ENCODE results near the gene MKRN1. TPM values are rescaled to one million over a fixed set of nuclear protein-coding genes. Genes with fewer than 3 reads are reported as not detected.
"Not testable (repeated sequence)": the region's sequence is repeated elsewhere in the genome, so short reads cannot be mapped to it uniquely, and the experiment has no call there.

Gene MKRN1
- total RNA-seq, 1 donor from 2014 or later, result 121 TPM

DNA sequence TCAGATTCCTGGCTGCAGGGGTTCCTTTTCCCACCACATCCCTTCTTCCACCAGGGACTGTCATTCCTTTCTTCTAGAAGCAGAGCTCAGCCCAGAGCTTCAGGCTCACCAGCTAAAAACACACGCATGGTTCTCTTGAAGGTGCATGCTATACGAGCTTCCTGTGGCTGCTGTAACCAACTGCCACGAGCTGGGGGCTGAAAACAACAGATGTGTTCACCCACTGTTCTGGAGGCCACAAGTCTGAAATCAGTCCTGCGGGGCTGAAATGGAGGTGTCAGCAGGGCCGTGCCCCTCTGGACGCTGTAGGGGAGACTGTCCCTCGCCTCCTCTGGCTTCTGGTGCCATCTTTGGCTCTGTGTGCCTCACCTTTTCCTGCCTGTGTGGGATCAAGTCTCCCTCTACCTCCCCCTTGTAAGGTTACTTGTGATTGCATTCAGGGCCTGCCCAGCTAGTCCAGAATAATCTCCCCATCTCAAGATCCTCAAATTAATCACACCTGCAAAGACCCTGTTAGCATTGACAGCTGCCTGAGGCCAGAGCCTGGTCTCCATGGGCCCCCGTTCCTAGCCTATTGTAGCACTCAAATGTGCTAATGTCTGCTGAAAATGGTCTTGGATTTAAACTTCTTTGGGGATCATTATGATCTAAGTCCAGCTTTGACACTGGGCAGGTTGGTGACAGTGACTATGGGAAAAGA is 61.7 kb downstream of the MKRN1 start:
- no peaks in the 10 kb centered on the region for H3K27me3 ChIP-seq
- no peak overlapping the region for H3K4me3 Mint-ChIP-seq
- no peaks in the 10 kb centered on the region for H3F3A ChIP-seq (ENCODE audit: low read depth)
- H3K27ac ChIP-seq, result no peak overlapping the region
- H4K20me1 ChIP-seq (ENCODE audit: low read depth), result no peaks in the 10 kb centered on the region
- no peaks in the 10 kb centered on the region for H3K36me3 ChIP-seq
- no peak overlapping the region for H3K4me2 ChIP-seq
- TF ChIP-seq EZH2phosphoT487 (IDR thresholded peaks at IDR 0.05) (no peak), EZH2 (IDR thresholded peaks at IDR 0.05) (no peak), CTCF (IDR thresholded peaks at IDR 0.05) (no peak)
- H3K9ac ChIP-seq, result no peak overlapping the region
- no peaks in the 10 kb centered on the region for H3K36me3 Mint-ChIP-seq
- H3K4me3 ChIP-seq, result no peak overlapping the region
- H2AFZ ChIP-seq (replicated peaks), result no peak overlapping the region
- H3K4me1 Mint-ChIP-seq, result no peaks in the 10 kb centered on the region
- no peak for DNase-seq (ENCODE audit: low spot score)
- no peaks in the 10 kb centered on the region for H3K4me1 ChIP-seq
- peaks cover 9% of the 10 kb centered on the region for H3K27me3 Mint-ChIP-seq (ENCODE audit: insufficient read depth, low read depth)
- H3K27ac Mint-ChIP-seq, result no peak overlapping the region
- H3K9me3 Mint-ChIP-seq, result peaks cover 7% of the 10 kb centered on the region
- no peaks in the 10 kb centered on the region for H3K79me2 ChIP-seq (ENCODE audit: low read depth)
- H3K9me3 ChIP-seq (ENCODE audit: low read depth), result no peaks in the 10 kb centered on the region

- Histone ChIP-seq H3K4me2 (no peak overlapping the region), H3K9me3 (ENCODE audit: low read depth) (no peaks in the 10 kb centered on the region), H4K20me1 (ENCODE audit: low read depth) (no peaks in the 10 kb centered on the region), H3K27ac (no peak overlapping the region), H3K27me3 (no peaks in the 10 kb centered on the region), H2AFZ (replicated peaks) (no peak overlapping the region), H3K79me2 (ENCODE audit: low read depth) (no peaks in the 10 kb centered on the region), H3K9ac (peak overlapping the region; percentile 27), H3F3A (ENCODE audit: low read depth) (no peaks in the 10 kb centered on the region), H3K4me1 (no peaks in the 10 kb centered on the region), H3K36me3 (no peaks in the 10 kb centered on the region), H3K4me3 (no peak overlapping the region)
- H3K27ac Mint-ChIP-seq, result no peak overlapping the region
- DNase-seq (ENCODE audit: low spot score), result no peak
- H3K27me3 Mint-ChIP-seq (ENCODE audit: insufficient read depth, low read depth), result peaks cover 7% of the 10 kb centered on the region
- H3K4me1 Mint-ChIP-seq, result no peaks in the 10 kb centered on the region
- TF ChIP-seq CTCF (IDR thresholded peaks at IDR 0.05) (no peak), EZH2phosphoT487 (IDR thresholded peaks at IDR 0.05) (no peak), EZH2 (IDR thresholded peaks at IDR 0.05) (no peak)
- no peak overlapping the region for H3K4me3 Mint-ChIP-seq
- no peaks in the 10 kb centered on the region for H3K36me3 Mint-ChIP-seq
- H3K9me3 Mint-ChIP-seq, result peaks cover 7% of the 10 kb centered on the region
Measured at GRCh38 chr7:140416560-140416959, 62.7 kb downstream of the MKRN1 start.

DNA sequence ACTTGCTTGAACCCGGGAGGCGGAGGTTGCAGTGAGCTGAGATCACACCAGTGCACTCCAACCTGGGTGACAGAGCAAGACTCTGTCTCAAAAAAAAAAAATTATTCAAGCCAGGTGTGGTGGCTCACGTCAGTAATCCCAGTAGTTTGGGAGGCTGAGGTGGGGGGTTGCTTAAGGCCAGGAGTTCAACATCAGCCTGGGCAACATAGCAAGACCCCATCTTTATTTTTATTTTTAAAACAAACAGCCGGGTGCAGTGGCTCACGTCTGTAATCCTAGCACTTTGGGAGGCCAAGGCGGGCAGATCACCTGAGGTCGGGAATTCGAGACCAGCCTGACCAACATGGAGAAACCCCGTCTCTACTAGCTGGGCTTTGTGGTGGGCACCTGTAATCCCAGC is 63.5 kb downstream of the MKRN1 start:
- not testable (repeated sequence) for H3K4me3 ChIP-seq; H4K20me1 ChIP-seq (ENCODE audit: low read depth); H3K79me2 ChIP-seq (ENCODE audit: low read depth); H3K36me3 ChIP-seq; H3K4me1 Mint-ChIP-seq; H3K9ac ChIP-seq; H2AFZ ChIP-seq (replicated peaks); H3K4me3 Mint-ChIP-seq; H3K9me3 ChIP-seq (ENCODE audit: low read depth); H3F3A ChIP-seq (ENCODE audit: low read depth); H3K27ac Mint-ChIP-seq; H3K27me3 Mint-ChIP-seq (ENCODE audit: insufficient read depth, low read depth); DNase-seq (ENCODE audit: low spot score); H3K4me1 ChIP-seq; H3K4me2 ChIP-seq; H3K27ac ChIP-seq; H3K9me3 Mint-ChIP-seq; H3K36me3 Mint-ChIP-seq; H3K27me3 ChIP-seq

DNA sequence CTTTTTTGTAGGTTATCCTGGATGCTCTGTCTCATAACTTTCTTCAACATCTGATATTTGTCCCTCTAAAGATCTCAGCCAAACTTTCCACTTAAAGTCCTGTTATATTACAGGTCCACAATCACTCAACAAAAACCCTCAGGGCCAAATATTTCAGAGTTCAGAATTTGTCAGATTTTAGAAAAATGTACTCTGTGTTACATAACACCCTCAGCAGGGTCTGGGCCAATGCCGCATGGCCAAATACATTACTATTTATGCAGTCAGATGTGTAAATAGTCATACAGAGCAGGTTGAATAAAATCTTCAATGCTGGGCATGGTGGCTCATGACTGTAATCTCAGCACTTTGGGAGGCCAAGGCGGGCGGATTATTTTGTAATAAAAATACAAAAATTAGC is 63.9 kb downstream of the MKRN1 start:
- H3K27ac Mint-ChIP-seq, result no peak overlapping the region

More for the DNA sequence above, 63.9 kb downstream of the MKRN1 start:
- Mint-ChIP-seq H3K4me1 (no peaks in the 10 kb centered on the region), H3K4me3 (no peak overlapping the region), H3K36me3 (peaks cover 2% of the 10 kb centered on the region), H3K9me3 (peaks cover 9% of the 10 kb centered on the region), H3K27me3 (ENCODE audit: insufficient read depth, low read depth) (peaks cover 6% of the 10 kb centered on the region)
- Histone ChIP-seq H3K9ac (no peak overlapping the region), H3K4me3 (no peak overlapping the region), H3K4me1 (no peaks in the 10 kb centered on the region), H3F3A (ENCODE audit: low read depth) (no peaks in the 10 kb centered on the region), H3K79me2 (ENCODE audit: low read depth) (no peaks in the 10 kb centered on the region), H4K20me1 (ENCODE audit: low read depth) (no peaks in the 10 kb centered on the region), H3K27me3 (no peaks in the 10 kb centered on the region), H3K4me2 (no peak overlapping the region), H2AFZ (replicated peaks) (no peak overlapping the region), H3K36me3 (no peaks in the 10 kb centered on the region), H3K9me3 (ENCODE audit: low read depth) (no peaks in the 10 kb centered on the region), H3K27ac (no peak overlapping the region)
- DNase-seq (ENCODE audit: low spot score), result no peak
- TF ChIP-seq EZH2 (IDR thresholded peaks at IDR 0.05), result no peak
- no peak for TF ChIP-seq EZH2phosphoT487 (IDR thresholded peaks at IDR 0.05)
- no peak for TF ChIP-seq CTCF (IDR thresholded peaks at IDR 0.05)

All from neural progenitor cell (in vitro differentiated cells).